ENCODE results near the gene CIDEC.
"Not testable (repeated sequence)": the region's sequence is repeated elsewhere in the genome, so short reads cannot be mapped to it uniquely, and the experiment has no call there.

DNA sequence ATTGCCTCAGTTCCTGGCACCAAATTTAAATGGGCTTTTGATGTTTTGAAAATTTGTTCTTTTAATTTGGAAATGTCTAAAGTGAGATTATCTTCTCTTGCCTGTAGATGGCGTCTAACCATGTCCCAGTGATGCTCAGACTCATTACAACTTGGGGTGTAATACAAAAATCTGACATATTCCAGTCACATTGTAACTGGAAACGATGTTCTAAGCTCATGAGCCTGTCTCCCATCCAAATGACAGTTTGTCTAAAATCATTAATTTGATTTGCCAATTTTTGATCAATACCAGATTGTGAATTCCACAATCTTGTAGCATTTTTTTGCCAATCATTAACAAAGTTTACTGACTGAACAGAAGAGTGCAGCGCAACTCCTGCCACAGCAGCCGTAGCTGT is 31.2 kb downstream of the CIDEC start:
- TF ChIP-seq, protein P1, sequence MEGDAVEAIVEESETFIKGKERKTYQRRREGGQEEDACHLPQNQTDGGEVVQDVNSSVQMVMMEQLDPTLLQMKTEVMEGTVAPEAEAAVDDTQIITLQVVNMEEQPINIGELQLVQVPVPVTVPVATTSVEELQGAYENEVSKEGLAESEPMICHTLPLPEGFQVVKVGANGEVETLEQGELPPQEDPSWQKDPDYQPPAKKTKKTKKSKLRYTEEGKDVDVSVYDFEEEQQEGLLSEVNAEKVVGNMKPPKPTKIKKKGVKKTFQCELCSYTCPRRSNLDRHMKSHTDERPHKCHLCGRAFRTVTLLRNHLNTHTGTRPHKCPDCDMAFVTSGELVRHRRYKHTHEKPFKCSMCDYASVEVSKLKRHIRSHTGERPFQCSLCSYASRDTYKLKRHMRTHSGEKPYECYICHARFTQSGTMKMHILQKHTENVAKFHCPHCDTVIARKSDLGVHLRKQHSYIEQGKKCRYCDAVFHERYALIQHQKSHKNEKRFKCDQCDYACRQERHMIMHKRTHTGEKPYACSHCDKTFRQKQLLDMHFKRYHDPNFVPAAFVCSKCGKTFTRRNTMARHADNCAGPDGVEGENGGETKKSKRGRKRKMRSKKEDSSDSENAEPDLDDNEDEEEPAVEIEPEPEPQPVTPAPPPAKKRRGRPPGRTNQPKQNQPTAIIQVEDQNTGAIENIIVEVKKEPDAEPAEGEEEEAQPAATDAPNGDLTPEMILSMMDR (IDR thresholded peaks at IDR 0.05), result peak in 2 of 3 experiments; percentile 40 to 41
- not testable (repeated sequence) for TF ChIP-seq POLR2A (IDR thresholded peaks at IDR 0.05)

All from testis (tissue), 2 donors.